PFSK-1 (cell line): ENCODE data around the gene SRRM1.

ENCODE experiments used
- FOXP2 ChIP-seq: optimal IDR thresholded peaks from 2 replicates; pipeline ENCODE3; 2011; ENCODE audit warnings: borderline replicate concordance, control low read depth, inconsistent platforms; ENCODE audit not compliant: insufficient read depth; ENCODE audit errors: extremely low read length, extremely low read depth
- POLR2AphosphoS5 ChIP-seq: IDR thresholded peaks from 2 replicates; pipeline ENCODE4 v1.6.1; 2012; ENCODE audit warnings: low read depth, mild to moderate bottlenecking, control low read depth, low read length, moderate library complexity
- REST ChIP-seq, 2 experiments: IDR thresholded peaks; 2 replicates each; pipeline versions ENCODE4 v1.6.1 to v1.8.0; 2011 to 2012; ENCODE audit warnings: low read depth in 2 of 2, low read length in 2 of 2, control low read depth in 1 of 2, inconsistent platforms in 1 of 2, mild to moderate bottlenecking in 1 of 2, moderate library complexity in 1 of 2; ENCODE audit not compliant: insufficient read depth in 1 of 2
- SIN3A ChIP-seq: IDR thresholded peaks from 2 replicates; pipeline ENCODE4 v1.6.1; 2012; ENCODE audit warnings: mild to moderate bottlenecking, low read length, moderate library complexity, borderline replicate concordance; ENCODE audit not compliant: insufficient read depth
- TAF1 ChIP-seq: IDR thresholded peaks from 2 replicates; pipeline ENCODE4 v1.6.1; 2012; ENCODE audit warnings: low read length, control low read depth, borderline replicate concordance; ENCODE audit not compliant: insufficient read depth

SRRM1 gene

GRCh38 chr1:24694380-24694843 lies 51.3 kb downstream of the SRRM1 start:
- no peak for TF ChIP-seq SIN3A
- TF ChIP-seq FOXP2: no peak
- TF ChIP-seq POLR2AphosphoS5: no peak
- TF ChIP-seq TAF1: no peak
- no peak for TF ChIP-seq REST (IDR thresholded peaks at IDR 0.05; ENCODE audit: insufficient read depth in 1 of 2, low read depth in 2 of 2, low read length in 2 of 2)

GRCh38 chr1:24695202-24695974 lies 52.3 kb downstream of the SRRM1 start:
- TF ChIP-seq REST (IDR thresholded peaks at IDR 0.05; ENCODE audit: insufficient read depth in 1 of 2, low read depth in 2 of 2, low read length in 2 of 2) (peak in 1 of 2 experiments; percentile 47; a peak in 1 of 4 replicates), FOXP2 (no peak), TAF1 (no peak), POLR2AphosphoS5 (no peak), SIN3A (no peak)

GRCh38 chr1:24696041-24696755 lies 53.1 kb downstream of the SRRM1 start:
- TF ChIP-seq TAF1 (no peak), REST (IDR thresholded peaks at IDR 0.05; ENCODE audit: insufficient read depth in 1 of 2, low read depth in 2 of 2, low read length in 2 of 2) (no peak), SIN3A (no peak), POLR2AphosphoS5 (no peak)

- no peak for TF ChIP-seq POLR2AphosphoS5
- no peak for TF ChIP-seq TAF1
- TF ChIP-seq SIN3A: no peak
- no peak for TF ChIP-seq FOXP2
- no peak for TF ChIP-seq REST (IDR thresholded peaks at IDR 0.05; ENCODE audit: insufficient read depth in 1 of 2, low read depth in 2 of 2, low read length in 2 of 2)
Observed at GRCh38 chr1:24696756-24697330, 53.7 kb downstream of the SRRM1 start.
